Tibial artery (tissue), 4 donors: ENCODE results near the gene CCDC63.

ENCODE experiments used
- DNase-seq, 2 donors: peaks; one replicate each; pipeline ENCODE4 v3.0.0-alpha.2; 2019
- H3K27ac ChIP-seq, 2 donors: fragments of 200-600 bp; sonication (generic) in 1 of 2; 1 replicate in 1 of 2; 2 replicates in 1 of 2; pipeline ENCODE4 v1.5.1; 2018 to 2019; ENCODE audit warnings: mild to moderate bottlenecking in 1 of 2
- H3K27me3 ChIP-seq, 2 donors: fragments of 200-600 bp; sonication (generic) in 1 of 2; one replicate each; pipeline versions ENCODE4 v1.5.1 to v1.6.0; 2016 to 2019
- H3K36me3 ChIP-seq, 3 donors: fragments of 200-600 bp; sonication (generic) in 2 of 3; one replicate each; pipeline ENCODE4 v1.5.1; 2016 to 2019; ENCODE audit warnings: mild to moderate bottlenecking in 2 of 3
- H3K4me1 ChIP-seq, 4 donors: fragments of 200-600 bp; sonication (generic) in 2 of 4; 1 replicate in 3 of 4; 2 replicates in 1 of 4; pipeline ENCODE4 v1.5.1; 2016 to 2019
- H3K4me3 ChIP-seq, 2 donors: fragments of 200-600 bp; sonication (generic) in 1 of 2; 1 replicate in 1 of 2; 2 replicates in 1 of 2; pipeline ENCODE4 v1.5.1; 2018 to 2019; ENCODE audit warnings: mild to moderate bottlenecking in 2 of 2
- H3K9me3 ChIP-seq, 3 donors: fragments of 200-600 bp; sonication (generic) in 1 of 3; one replicate each; pipeline ENCODE4 v1.5.1; 2016 to 2019
- intact Hi-C: fragments of 100-400 bp; cut with DNase I; formaldehyde crosslinking; loops from one replicate; pipeline ENCODE4 v1.15.0; 2023; ENCODE audit warnings: low total_unique reads
- TF ChIP-seq, protein P1 (sequence below), 2 experiments: fragments of 200-600 bp in 1 of 2; fragments of 450-650 bp in 1 of 2; IDR thresholded peaks; one replicate each; pipeline ENCODE4 v1.5.1; 2017 to 2019; ENCODE audit warnings: antibody characterized with exemption in 2 of 2, mild to moderate bottlenecking in 1 of 2, moderate library complexity in 1 of 2

CCDC63 gene

DNA sequence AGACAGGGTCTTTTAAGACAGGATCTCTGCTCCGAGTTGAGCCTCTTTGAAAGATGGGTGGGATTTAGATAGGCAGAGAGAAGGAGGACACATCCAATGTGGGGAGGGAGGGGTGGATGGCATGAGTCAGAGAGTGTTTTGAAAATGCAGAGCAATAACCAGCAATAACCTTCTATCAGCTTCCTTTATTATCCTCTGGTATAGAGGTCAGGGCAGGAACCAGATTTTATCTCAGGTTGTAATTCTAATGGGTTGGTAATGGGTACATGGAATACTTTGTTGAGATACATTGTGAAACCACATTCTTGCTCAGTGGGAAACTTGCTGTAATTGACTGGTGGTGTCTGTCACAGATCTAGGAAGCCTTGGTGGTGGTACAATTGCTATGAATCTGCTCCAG is 37.6 kb upstream of the CCDC63 start:
- intact Hi-C loops, result no loop called here
- no peaks in the 10 kb centered on the region for H3K36me3 ChIP-seq
- TF ChIP-seq, protein P1, sequence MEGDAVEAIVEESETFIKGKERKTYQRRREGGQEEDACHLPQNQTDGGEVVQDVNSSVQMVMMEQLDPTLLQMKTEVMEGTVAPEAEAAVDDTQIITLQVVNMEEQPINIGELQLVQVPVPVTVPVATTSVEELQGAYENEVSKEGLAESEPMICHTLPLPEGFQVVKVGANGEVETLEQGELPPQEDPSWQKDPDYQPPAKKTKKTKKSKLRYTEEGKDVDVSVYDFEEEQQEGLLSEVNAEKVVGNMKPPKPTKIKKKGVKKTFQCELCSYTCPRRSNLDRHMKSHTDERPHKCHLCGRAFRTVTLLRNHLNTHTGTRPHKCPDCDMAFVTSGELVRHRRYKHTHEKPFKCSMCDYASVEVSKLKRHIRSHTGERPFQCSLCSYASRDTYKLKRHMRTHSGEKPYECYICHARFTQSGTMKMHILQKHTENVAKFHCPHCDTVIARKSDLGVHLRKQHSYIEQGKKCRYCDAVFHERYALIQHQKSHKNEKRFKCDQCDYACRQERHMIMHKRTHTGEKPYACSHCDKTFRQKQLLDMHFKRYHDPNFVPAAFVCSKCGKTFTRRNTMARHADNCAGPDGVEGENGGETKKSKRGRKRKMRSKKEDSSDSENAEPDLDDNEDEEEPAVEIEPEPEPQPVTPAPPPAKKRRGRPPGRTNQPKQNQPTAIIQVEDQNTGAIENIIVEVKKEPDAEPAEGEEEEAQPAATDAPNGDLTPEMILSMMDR (IDR thresholded peaks at IDR 0.05), result no peak
- no peak overlapping the region for H3K4me3 ChIP-seq
- no peaks in the 10 kb centered on the region for H3K4me1 ChIP-seq
- H3K27ac ChIP-seq, result no peak overlapping the region
- peaks cover 0 to 5% (median 0%) of the 10 kb centered on the region in 3 donors for H3K9me3 ChIP-seq
- DNase-seq, result no peak
- peaks cover 0 to 9% of the 10 kb centered on the region in 2 donors for H3K27me3 ChIP-seq

- Histone ChIP-seq H3K27ac (no peak overlapping the region), H3K9me3 (no peaks in the 10 kb centered on the region), H3K27me3 (peaks cover 0 to 13% of the 10 kb centered on the region in 2 donors), H3K36me3 (no peaks in the 10 kb centered on the region), H3K4me3 (no peak overlapping the region), H3K4me1 (no peaks in the 10 kb centered on the region)
- TF ChIP-seq, protein P1 (IDR thresholded peaks at IDR 0.05), result no peak
- DNase-seq, result no peak
- intact Hi-C loops, result no loop called here
Observed at GRCh38 chr12:110811972-110812371, 34.8 kb upstream of the CCDC63 start.

DNA sequence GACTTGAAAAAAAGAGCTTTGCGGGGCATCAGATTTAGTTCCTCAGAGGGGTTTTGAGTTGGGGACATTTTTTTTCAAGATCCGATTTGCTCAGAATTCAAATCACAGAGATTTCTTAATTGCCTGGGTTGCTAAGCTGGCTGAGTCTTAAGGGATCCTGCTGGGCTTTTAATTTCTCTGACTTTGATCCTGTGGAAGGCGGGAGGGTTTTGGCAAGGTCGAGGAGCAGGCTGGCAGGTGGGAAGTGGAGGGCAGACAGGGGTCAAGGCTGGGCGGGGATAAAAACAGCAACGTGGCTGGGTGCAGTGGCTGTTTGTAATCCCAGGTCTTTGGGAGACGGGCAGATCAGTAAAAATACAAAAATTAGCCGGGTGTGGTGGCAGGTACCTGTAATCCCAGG is 33.5 kb upstream of the CCDC63 start:
- no peak overlapping the region for H3K4me3 ChIP-seq
- H3K27me3 ChIP-seq, result peaks cover 0 to 16% of the 10 kb centered on the region in 2 donors
- H3K9me3 ChIP-seq, result no peaks in the 10 kb centered on the region
- intact Hi-C loops, result no loop called here
- H3K27ac ChIP-seq, result no peak overlapping the region
- no peaks in the 10 kb centered on the region for H3K4me1 ChIP-seq
- DNase-seq, result no peak
- H3K36me3 ChIP-seq, result no peaks in the 10 kb centered on the region
- TF ChIP-seq, protein P1 (IDR thresholded peaks at IDR 0.05), result no peak

DNA sequence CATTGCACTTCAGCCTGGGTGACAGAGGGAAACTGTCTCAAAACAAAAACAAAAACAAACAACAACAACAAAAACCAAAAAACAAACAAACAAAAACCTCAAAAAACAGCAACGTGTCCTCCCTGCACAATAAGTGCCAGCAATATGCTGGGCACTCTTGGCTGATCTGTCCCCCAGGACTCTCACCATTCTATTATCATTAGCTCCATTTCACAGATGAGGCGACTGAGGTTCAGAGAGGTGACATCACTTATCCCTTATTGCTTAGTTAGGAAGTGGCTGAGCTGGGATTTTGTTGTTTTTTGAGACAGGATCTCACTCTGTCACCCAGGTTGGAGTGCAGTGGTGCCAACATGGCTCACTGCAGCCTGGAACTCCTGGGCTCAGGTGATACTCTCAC is 33.0 kb upstream of the CCDC63 start:
- H3K36me3 ChIP-seq, result no peaks in the 10 kb centered on the region
- H3K27me3 ChIP-seq, result peaks cover 0 to 16% of the 10 kb centered on the region in 2 donors
- intact Hi-C loops, result no loop called here
- H3K9me3 ChIP-seq, result no peaks in the 10 kb centered on the region
- TF ChIP-seq, protein P1 (IDR thresholded peaks at IDR 0.05), result no peak
- H3K27ac ChIP-seq, result no peak overlapping the region
- no peaks in the 10 kb centered on the region for H3K4me1 ChIP-seq
- DNase-seq, result no peak
- H3K4me3 ChIP-seq, result no peak overlapping the region

DNA sequence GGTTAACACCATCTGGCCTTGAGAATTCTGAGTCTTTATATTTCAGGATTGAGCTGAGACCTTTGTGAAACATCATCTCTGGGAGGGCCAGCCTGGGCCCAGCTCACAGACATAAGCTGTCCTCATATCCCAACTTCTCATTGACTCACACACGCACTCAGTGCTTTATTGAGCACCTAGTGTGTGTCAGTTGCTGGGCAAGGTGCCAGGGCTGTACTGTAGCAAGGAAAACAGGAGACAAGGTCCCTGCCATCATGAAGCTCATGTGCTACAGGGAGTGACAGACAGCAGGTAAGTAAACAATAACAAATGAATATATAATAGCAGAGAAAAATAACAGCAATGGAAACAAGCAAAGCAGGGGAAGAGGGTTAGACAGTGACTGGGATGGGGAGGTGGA is 30.5 kb upstream of the CCDC63 start:
- peaks cover 0 to 16% of the 10 kb centered on the region in 2 donors for H3K27me3 ChIP-seq
- no peaks in the 10 kb centered on the region for H3K4me1 ChIP-seq
- DNase-seq, result no peak
- no peak overlapping the region for H3K4me3 ChIP-seq
- H3K9me3 ChIP-seq, result no peaks in the 10 kb centered on the region
- intact Hi-C loops, result no loop called here
- no peak overlapping the region for H3K27ac ChIP-seq
- H3K36me3 ChIP-seq, result no peaks in the 10 kb centered on the region
- TF ChIP-seq, protein P1 (IDR thresholded peaks at IDR 0.05), result no peak

- Histone ChIP-seq H3K36me3 (no peaks in the 10 kb centered on the region), H3K27ac (no peak overlapping the region), H3K4me3 (no peak overlapping the region), H3K4me1 (no peaks in the 10 kb centered on the region), H3K9me3 (no peaks in the 10 kb centered on the region), H3K27me3 (peaks cover 0 to 16% of the 10 kb centered on the region in 2 donors)
- TF ChIP-seq, protein P1 (IDR thresholded peaks at IDR 0.05), result no peak
- DNase-seq, result no peak
- intact Hi-C loops, result no loop called here
Observed at GRCh38 chr12:110816779-110817178, 30.0 kb upstream of the CCDC63 start.
